Measurements from ENCODE around the gene ISG15. TPM values are rescaled to one million over a fixed set of nuclear protein-coding genes. Genes with fewer than 3 reads are reported as not detected.

Gene ISG15
- total and polyA plus RNA-seq, 9 of the 15 experiments (the other 6 are each of a cell fraction or from before 2014, with no cell fraction given), result 0.40 to 58.3 (median 12.2) TPM

- TF ChIP-seq YY1 (IDR thresholded peaks at IDR 0.05; ENCODE audit: borderline replicate concordance in 1 of 3, control insufficient read depth in 1 of 3, extremely low read depth in 1 of 3, insufficient read depth in 3 of 3, insufficient read length in 1 of 3, insufficient replicate concordance in 2 of 3, low read depth in 1 of 3, low read length in 2 of 3), result peak in 2 of 3 experiments; percentile 32 to 48
- TF ChIP-seq KHSRP (IDR thresholded peaks at IDR 0.05), result no peak
- TF ChIP-seq SFPQ (IDR thresholded peaks at IDR 0.05; ENCODE audit: low read depth, low read length), result no peak
- no peak for TF ChIP-seq EZH2 (IDR thresholded peaks at IDR 0.05; ENCODE audit: borderline replicate concordance, low read depth, low read length)
- TF ChIP-seq MBD1 (CRISPR knock-in tag; IDR thresholded peaks at IDR 0.05), result peak; percentile 43; the same call in 1 of the 2 replicates
- no peak for TF ChIP-seq HLTF (IDR thresholded peaks at IDR 0.05)
- no peak for TF ChIP-seq ATF2 (CRISPR knock-in tag; IDR thresholded peaks at IDR 0.05)
- no peak for TF ChIP-seq POLR2H (tag; IDR thresholded peaks at IDR 0.05; ENCODE audit: low read depth)
- no peak for TF ChIP-seq KDM2B (CRISPR knock-in tag; IDR thresholded peaks at IDR 0.05)
- no peak for TF ChIP-seq ILF3 (IDR thresholded peaks at IDR 0.05; ENCODE audit: borderline replicate concordance)
- peak; percentile 64; the same call in 1 of the 2 replicates for TF ChIP-seq ZNF57 (CRISPR knock-in tag; IDR thresholded peaks at IDR 0.05)
- no peak for TF ChIP-seq ZNF140 (CRISPR knock-in tag; IDR thresholded peaks at IDR 0.05)
- no peak for TF ChIP-seq SRSF7 (optimal IDR thresholded peaks at IDR 0.05; ENCODE audit: low read depth, low read length)
- no peak for TF ChIP-seq ZNF165 (CRISPR knock-in tag; IDR thresholded peaks at IDR 0.05; ENCODE audit: borderline replicate concordance)
These were observed 788 bp downstream of the ISG15 start (continued) for GRCh38 chr1:1013922-1014648.
